Fibroblast of the aortic adventitia (primary cell): ENCODE data around the gene TMEM185A. TPM values are rescaled to one million over a fixed set of nuclear protein-coding genes. Genes with fewer than 3 reads are reported as not detected.
"Not testable (repeated sequence)": the region's sequence is repeated elsewhere in the genome, so short reads cannot be mapped to it uniquely, and the experiment has no call there.

ENCODE experiments used
- DNase-seq: peaks from one replicate; pipeline ENCODE4 v3.0.0-alpha.2; 2010; ENCODE audit warnings: low read depth
- H3K4me3 ChIP-seq: 2 replicates; pipeline ENCODE4 v1.5.1; 2011; ENCODE audit warnings: low read depth, mild to moderate bottlenecking, control low read depth, low read length, moderate library complexity
- CTCF ChIP-seq: IDR thresholded peaks from 2 replicates; pipeline ENCODE4 v1.5.1; 2011; ENCODE audit warnings: mild to moderate bottlenecking, low read length, control low read depth, inconsistent platforms; ENCODE audit not compliant: insufficient read depth
- total RNA-seq: library from RNA; depleted of rRNA; stranded (reverse); fragments of >200 nt; gene quantifications from 2 replicates; pipeline ENCODE4 v1.2.3, GENCODE V29; 2012; ENCODE audit warnings: low replicate concordance

Gene TMEM185A
- total RNA-seq = 6.6 and 13.6 TPM in 2 replicates

GRCh38 chrX:149631234-149632165 is at the start of gene TMEM185A:
Gene TMEM185A, minus strand, starts transcription at chrX:149631792. Its CDS starts 212 bp downstream, at chrX:149631580.
- peak within 1 kb of the TSS; percentile 76 for H3K4me3 ChIP-seq
- peak; percentile 32 for DNase-seq
- TF ChIP-seq CTCF = no peak

- no peak for DNase-seq
- no peak for TF ChIP-seq CTCF
- no peak overlapping the region for H3K4me3 ChIP-seq
These were observed 49.6 kb upstream of the TMEM185A start for GRCh38 chrX:149681182-149681581.

GRCh38 chrX:149679164-149679678 is 47.6 kb upstream of the TMEM185A start:
- not testable (repeated sequence) for H3K4me3 ChIP-seq

GRCh38 chrX:149675554-149675953 is 44.0 kb upstream of the TMEM185A start:
- not testable (repeated sequence) for DNase-seq, H3K4me3 ChIP-seq

More at GRCh38 chrX:149679164-149679678, 47.6 kb upstream of the TMEM185A start:
- not testable (repeated sequence) for DNase-seq

- DNase-seq = not testable (repeated sequence)
These were observed 43.5 kb upstream of the TMEM185A start for GRCh38 chrX:149675088-149675487.

GRCh38 chrX:149660613-149661012 is 29.0 kb upstream of the TMEM185A start:
- DNase-seq, H3K4me3 ChIP-seq: not testable (repeated sequence)

More at GRCh38 chrX:149675088-149675487, 43.5 kb upstream of the TMEM185A start:
- not testable (repeated sequence) for H3K4me3 ChIP-seq

GRCh38 chrX:149656260-149656884 is 24.8 kb upstream of the TMEM185A start:
- H3K4me3 ChIP-seq, DNase-seq: not testable (repeated sequence)

GRCh38 chrX:149652232-149652981 is 20.8 kb upstream of the TMEM185A start:
- TF ChIP-seq CTCF = no peak
- no peak for DNase-seq

GRCh38 chrX:149650162-149650561 is 18.6 kb upstream of the TMEM185A start:
- DNase-seq = no peak
- no peak overlapping the region for H3K4me3 ChIP-seq
- no peak for TF ChIP-seq CTCF

More at GRCh38 chrX:149652232-149652981, 20.8 kb upstream of the TMEM185A start:
- no peak overlapping the region for H3K4me3 ChIP-seq
